Measurements from ENCODE around the gene PVALEF. TPM values are rescaled to one million over a fixed set of nuclear protein-coding genes. Genes with fewer than 3 reads are reported as not detected.

The PVALEF gene
- total and polyA plus RNA-seq, 2 of the 13 experiments (the other 11 are each of a cell fraction or from before 2014, with no cell fraction given), result 0.18 TPM

DNA sequence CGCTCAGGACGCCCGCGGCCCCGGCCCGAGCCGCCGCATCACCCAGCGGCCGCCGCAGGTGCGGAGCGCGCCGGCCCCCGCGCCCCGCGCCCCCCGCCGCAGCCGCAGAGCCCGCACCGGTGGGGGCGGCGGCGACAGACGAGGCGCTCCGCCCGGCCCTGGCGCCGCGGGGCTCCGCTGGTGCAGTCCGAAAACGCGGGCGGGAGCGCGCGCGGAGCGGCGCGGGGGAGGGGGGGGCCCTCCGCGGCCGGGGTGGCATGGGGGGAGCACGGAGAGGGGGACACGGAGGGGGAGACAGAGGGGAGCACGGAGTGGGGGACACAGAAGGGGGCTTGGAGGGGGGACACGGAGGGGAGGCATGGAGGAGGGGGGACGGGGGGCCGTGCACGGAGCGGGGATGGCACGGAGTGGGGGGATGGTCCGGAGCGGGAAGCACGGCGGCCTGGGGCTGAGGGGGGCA lies 756 bp downstream of the PVALEF start, which contains the start of gene AATK:
AATK (minus strand) TSS at position 189 of the 460 bp plus-strand sequence. CDS start 229 bp downstream, outside the sequence.
- Histone ChIP-seq H3K79me2 (ENCODE audit: insufficient read depth, low read length) (no peaks in the 10 kb centered on the region), H3K27ac (ENCODE audit: extremely low read length, insufficient read depth, low read length) (peak within 1 kb of the TSS; percentile 78), H3K27me3 (ENCODE audit: control insufficient read depth in 1 of 2, insufficient read depth in 2 of 2, low read length in 2 of 2) (no peaks in the 10 kb centered on the region), H3K4me1 (ENCODE audit: insufficient read depth, low read length) (peaks cover 39% of the 10 kb centered on the region), H4K20me1 (ENCODE audit: insufficient read depth, low read length) (no peaks in the 10 kb centered on the region), H3K9me3 (ENCODE audit: low read length) (no peaks in the 10 kb centered on the region), H2AFZ (ENCODE audit: low read length) (no peak within 1 kb of the TSS), H3K4me3 (replicated peaks in 1 of 3; ENCODE audit: insufficient read depth in 1 of 3, low read depth in 2 of 3, low read length in 3 of 3) (peak within 1 kb of the TSS; percentile 84 to 95 (median 95)), H3K4me2 (ENCODE audit: low read depth, low read length) (peak within 1 kb of the TSS; percentile 86), H3K9ac (ENCODE audit: insufficient read depth, low read depth, low read length) (peak within 1 kb of the TSS; percentile 86), H3K36me3 (replicated peaks in 1 of 2; ENCODE audit: control insufficient read depth in 1 of 2, insufficient read depth in 2 of 2, low read length in 2 of 2) (no peaks in the 10 kb centered on the region)
- no peak for DNase-seq (ENCODE audit: low spot score)
- ATAC-seq, result no peak
- 1% methylated on average over 30 of the region's 62 CpGs for WGBS (ENCODE audit: low lambda C conversion rate)
- intact Hi-C loops (cut with micrococcal nuclease; ENCODE audit: unreplicated experiment), result no loop called here
- TF ChIP-seq GATAD1 (CRISPR knock-in tag; IDR thresholded peaks at IDR 0.05) (no peak), TSC22D2 (CRISPR knock-in tag; IDR thresholded peaks at IDR 0.05; ENCODE audit: borderline replicate concordance) (no peak), ETV5 (CRISPR knock-in tag; IDR thresholded peaks at IDR 0.05; ENCODE audit: borderline replicate concordance) (no peak), SAFB2 (CRISPR knock-in tag; IDR thresholded peaks at IDR 0.05; ENCODE audit: borderline replicate concordance, low read depth) (no peak), PHF20 (CRISPR knock-in tag; IDR thresholded peaks at IDR 0.05) (no peak), ZFX (CRISPR knock-in tag; IDR thresholded peaks at IDR 0.05; ENCODE audit: low read depth) (no peak)
- TF ChIP-seq, protein P1, sequence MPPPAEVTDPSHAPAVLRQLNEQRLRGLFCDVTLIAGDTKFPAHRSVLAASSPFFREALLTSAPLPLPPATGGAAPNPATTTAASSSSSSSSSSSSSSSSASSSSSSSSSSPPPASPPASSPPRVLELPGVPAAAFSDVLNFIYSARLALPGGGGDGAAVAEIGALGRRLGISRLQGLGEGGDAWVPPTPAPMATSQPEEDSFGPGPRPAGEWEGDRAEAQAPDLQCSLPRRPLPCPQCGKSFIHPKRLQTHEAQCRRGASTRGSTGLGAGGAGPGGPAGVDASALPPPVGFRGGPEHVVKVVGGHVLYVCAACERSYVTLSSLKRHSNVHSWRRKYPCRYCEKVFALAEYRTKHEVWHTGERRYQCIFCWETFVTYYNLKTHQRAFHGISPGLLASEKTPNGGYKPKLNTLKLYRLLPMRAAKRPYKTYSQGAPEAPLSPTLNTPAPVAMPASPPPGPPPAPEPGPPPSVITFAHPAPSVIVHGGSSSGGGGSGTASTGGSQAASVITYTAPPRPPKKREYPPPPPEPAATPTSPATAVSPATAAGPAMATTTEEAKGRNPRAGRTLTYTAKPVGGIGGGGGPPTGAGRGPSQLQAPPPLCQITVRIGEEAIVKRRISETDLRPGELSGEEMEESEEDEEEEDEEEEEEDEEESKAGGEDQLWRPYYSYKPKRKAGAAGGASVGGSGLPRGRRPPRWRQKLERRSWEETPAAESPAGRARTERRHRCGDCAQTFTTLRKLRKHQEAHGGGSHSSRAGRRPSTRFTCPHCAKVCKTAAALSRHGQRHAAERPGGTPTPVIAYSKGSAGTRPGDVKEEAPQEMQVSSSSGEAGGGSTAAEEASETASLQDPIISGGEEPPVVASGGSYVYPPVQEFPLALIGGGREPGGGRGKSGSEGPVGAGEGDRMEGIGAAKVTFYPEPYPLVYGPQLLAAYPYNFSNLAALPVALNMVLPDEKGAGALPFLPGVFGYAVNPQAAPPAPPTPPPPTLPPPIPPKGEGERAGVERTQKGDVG (CRISPR knock-in tag; IDR thresholded peaks at IDR 0.05; ENCODE audit: borderline replicate concordance), result no peak
- TF ChIP-seq, protein P2, sequence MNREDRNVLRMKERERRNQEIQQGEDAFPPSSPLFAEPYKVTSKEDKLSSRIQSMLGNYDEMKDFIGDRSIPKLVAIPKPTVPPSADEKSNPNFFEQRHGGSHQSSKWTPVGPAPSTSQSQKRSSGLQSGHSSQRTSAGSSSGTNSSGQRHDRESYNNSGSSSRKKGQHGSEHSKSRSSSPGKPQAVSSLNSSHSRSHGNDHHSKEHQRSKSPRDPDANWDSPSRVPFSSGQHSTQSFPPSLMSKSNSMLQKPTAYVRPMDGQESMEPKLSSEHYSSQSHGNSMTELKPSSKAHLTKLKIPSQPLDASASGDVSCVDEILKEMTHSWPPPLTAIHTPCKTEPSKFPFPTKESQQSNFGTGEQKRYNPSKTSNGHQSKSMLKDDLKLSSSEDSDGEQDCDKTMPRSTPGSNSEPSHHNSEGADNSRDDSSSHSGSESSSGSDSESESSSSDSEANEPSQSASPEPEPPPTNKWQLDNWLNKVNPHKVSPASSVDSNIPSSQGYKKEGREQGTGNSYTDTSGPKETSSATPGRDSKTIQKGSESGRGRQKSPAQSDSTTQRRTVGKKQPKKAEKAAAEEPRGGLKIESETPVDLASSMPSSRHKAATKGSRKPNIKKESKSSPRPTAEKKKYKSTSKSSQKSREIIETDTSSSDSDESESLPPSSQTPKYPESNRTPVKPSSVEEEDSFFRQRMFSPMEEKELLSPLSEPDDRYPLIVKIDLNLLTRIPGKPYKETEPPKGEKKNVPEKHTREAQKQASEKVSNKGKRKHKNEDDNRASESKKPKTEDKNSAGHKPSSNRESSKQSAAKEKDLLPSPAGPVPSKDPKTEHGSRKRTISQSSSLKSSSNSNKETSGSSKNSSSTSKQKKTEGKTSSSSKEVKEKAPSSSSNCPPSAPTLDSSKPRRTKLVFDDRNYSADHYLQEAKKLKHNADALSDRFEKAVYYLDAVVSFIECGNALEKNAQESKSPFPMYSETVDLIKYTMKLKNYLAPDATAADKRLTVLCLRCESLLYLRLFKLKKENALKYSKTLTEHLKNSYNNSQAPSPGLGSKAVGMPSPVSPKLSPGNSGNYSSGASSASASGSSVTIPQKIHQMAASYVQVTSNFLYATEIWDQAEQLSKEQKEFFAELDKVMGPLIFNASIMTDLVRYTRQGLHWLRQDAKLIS (CRISPR knock-in tag; IDR thresholded peaks at IDR 0.05), result no peak
- CTCF ChIA-PET (ENCODE audit: low intra/inter-chr PET ratio, low total read pairs), result no interaction called here
- no peak for FAIRE-seq
- no TSS peak for BruUV-seq (replicated peaks)
- in situ Hi-C loops (cut with HindIII; ENCODE audit: extremely low pct_ligation_motif_present, low pct_unique_long_range_greater_than_20kb), result no loop called here
- POLR2A ChIA-PET, result interaction anchor here (1.0 to 2.0 kb wide), 5 partner anchors 14 to 61 kb away, joined by 3 to 7 read pairs (median 3); partner anchors contain the start of gene CEP131
